HG03354 (cell line): ENCODE data around the gene FBXL15.

ENCODE experiments used
- ATAC-seq: cut with Tn5 transposase; IDR thresholded peaks from one replicate; pipeline ENCODE4 v1.9.1; 2021; ENCODE audit warnings: mild to moderate bottlenecking; ENCODE audit not compliant: unreplicated experiment, poor library complexity, severe bottlenecking

The FBXL15 gene

GRCh38 chr10:102397222-102398171, 23.1 kb upstream of the FBXL15 start:
- ATAC-seq: no peak

GRCh38 chr10:102398172-102399020, 22.2 kb upstream of the FBXL15 start:
- ATAC-seq: no peak

- peak; percentile 47 for ATAC-seq
Measured at GRCh38 chr10:102399217-102400021, 21.2 kb upstream of the FBXL15 start.

GRCh38 chr10:102400076-102400475, 20.6 kb upstream of the FBXL15 start:
- ATAC-seq: no peak

- ATAC-seq: no peak
Measured at GRCh38 chr10:102400598-102401341, 19.9 kb upstream of the FBXL15 start.

- ATAC-seq: no peak
Measured at GRCh38 chr10:102401342-102401654, 19.3 kb upstream of the FBXL15 start.

GRCh38 chr10:102401735-102402511, 18.7 kb upstream of the FBXL15 start:
- no peak for ATAC-seq

- no peak for ATAC-seq
Measured at GRCh38 chr10:102402512-102402896, 18.1 kb upstream of the FBXL15 start.

- ATAC-seq: no peak
Measured at GRCh38 chr10:102403115-102403514, 17.5 kb upstream of the FBXL15 start.

GRCh38 chr10:102404361-102405107, 16.1 kb upstream of the FBXL15 start:
- ATAC-seq: no peak

GRCh38 chr10:102405108-102405571, 15.5 kb upstream of the FBXL15 start:
- ATAC-seq: no peak

GRCh38 chr10:102405632-102406031, 15.0 kb upstream of the FBXL15 start:
- ATAC-seq: no peak

- no peak for ATAC-seq
Measured at GRCh38 chr10:102406815-102407214, 13.8 kb upstream of the FBXL15 start.

GRCh38 chr10:102407425-102408130, 13.1 kb upstream of the FBXL15 start:
- ATAC-seq: no peak

GRCh38 chr10:102408131-102408727, 12.4 kb upstream of the FBXL15 start:
- ATAC-seq: no peak

GRCh38 chr10:102408728-102409603, 11.7 kb upstream of the FBXL15 start:
- ATAC-seq: no peak
